ENCODE data around the gene SLC22A12.

Gene SLC22A12

DNA sequence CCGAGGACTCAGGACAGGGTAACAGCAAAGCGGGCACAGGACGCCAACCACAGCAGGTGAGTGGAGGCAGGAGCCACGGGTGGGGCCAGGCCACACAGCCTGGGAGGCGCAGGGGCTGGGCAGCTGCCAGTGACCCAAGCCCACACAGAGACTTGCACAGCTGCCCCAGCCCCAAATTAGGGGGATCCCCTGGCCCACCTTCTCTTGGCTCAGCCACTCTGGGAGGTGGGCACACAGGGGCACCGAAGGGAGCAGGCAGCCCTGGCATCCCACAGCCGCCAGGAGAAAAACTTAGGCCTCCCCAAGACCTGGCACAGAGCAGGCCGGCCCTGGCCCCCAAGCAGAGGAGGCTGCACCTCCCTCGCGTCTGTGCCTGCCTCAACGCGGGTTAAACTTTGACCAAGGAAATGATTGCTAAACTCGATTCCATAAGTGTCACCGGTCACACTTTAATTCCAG is at the start of gene SLC22A12:
SLC22A12 (plus strand) TSS at position 458 of the 459 bp plus-strand sequence. CDS start 337 bp downstream, outside the sequence.
- no peak within 1 kb of the TSS for H3K4me3 ChIP-seq (ENCODE audit: low read length)

DNA sequence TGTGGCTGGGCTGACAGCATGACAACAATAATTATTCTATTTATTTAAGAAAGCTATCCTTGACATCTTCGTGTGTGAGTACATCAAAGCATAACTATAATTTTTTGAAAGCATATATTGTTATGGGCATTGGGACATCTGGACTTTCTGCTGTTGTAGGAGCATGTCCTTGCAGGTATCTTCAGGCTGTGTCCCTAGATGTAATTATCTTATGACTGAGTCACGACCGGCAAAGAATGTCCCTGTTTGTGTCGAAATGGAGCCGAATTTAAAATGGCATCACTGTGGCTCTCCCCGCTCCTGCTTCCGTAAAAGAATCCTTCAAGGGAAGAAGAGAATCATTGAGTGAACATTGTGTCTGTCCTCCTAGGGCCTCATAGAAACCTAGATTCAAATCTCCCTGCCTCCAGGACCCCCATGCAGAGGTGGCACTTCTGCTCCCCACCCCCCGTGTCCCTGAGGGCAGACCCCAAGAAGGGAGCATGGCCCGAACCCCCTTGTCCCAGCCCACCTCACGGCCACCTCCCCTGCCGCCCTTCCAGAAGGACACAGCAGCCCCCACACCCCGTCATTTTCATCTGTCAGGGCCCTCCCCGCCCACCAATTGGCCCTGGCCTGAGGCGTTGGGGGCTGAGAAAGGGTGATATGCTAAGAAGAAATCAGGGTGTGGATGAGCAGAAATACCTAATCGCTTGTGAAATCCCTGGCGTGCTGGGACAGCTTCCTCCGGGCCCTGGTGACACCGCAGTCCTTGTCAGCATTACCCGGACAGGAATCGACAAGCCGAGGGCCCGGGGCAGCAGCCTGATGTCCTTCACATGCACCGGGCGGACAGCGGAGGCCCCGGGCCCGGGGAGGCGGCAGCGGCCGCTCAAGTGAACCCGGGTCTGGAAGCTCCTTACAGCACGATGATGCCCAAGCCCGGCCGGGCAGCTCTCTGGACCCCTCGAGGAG is 48.6 kb upstream of the SLC22A12 start:
- no peak overlapping the region for H3K4me3 ChIP-seq (ENCODE audit: low read length)
- no peak for TF ChIP-seq ZNF274 (IDR thresholded peaks at IDR 0.05; ENCODE audit: low read depth, low read length)

More for the DNA sequence above, at the start of gene SLC22A12:
- no peak for TF ChIP-seq ZNF274 (IDR thresholded peaks at IDR 0.05; ENCODE audit: low read depth, low read length)

DNA sequence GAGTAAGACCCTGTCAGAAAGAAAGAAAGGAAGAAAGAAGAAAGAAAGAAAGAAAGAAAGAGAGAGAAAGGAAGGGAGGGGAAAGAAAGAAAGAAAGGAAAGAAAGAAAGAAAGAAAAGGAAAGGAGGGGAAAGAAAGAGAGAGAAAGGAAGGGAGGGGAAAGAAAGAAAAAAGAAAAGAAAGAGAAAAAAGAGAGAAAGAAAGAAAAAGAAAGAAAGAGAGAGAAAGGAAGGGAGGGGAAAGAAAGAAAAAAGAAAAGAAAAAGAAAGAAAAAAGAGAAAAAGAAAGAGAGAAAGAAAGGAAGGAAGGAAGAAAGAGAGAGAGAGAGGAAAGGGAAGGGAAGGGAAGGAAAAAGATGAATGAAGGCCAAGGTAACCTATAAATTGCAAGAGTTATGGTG is 47.2 kb upstream of the SLC22A12 start:
- no peak overlapping the region for H3K4me3 ChIP-seq (ENCODE audit: low read length)
- TF ChIP-seq ZNF274 (IDR thresholded peaks at IDR 0.05; ENCODE audit: low read depth, low read length), result no peak

DNA sequence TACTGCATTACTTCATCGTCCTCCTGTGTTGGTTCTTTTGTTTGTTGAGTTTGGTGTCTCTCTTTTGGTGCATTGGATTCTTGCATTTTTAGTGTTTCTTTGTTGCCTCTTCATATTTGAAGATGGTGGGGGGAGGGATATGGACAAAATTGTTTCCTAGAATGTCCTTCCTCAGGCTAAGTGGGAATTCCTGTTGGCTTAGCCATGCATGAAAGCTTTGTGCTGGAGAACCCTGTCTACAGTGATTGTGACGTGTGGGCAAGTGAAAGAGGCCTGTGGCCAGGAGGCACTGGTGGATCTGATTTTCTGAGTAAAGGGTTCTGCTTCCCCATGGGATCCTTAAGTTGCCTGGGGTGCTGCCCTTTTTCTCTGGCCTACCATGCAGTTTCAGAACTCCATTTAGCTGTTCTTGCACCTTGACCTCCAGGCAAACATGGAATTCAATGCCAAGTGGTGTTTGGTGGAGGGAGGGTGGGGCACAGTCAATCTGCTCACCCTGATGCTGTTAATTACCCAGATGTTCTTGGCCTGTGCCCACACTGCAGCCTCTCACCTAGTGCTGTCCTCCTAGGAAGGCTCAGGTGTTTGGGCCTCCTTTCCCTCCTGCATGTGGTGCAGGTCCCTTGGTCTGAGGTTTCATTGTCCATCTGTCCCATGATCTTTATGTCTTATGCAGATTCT is 46.3 kb upstream of the SLC22A12 start:
- H3K4me3 ChIP-seq (ENCODE audit: low read length), result no peak overlapping the region
- no peak for TF ChIP-seq ZNF274 (IDR thresholded peaks at IDR 0.05; ENCODE audit: low read depth, low read length)

DNA sequence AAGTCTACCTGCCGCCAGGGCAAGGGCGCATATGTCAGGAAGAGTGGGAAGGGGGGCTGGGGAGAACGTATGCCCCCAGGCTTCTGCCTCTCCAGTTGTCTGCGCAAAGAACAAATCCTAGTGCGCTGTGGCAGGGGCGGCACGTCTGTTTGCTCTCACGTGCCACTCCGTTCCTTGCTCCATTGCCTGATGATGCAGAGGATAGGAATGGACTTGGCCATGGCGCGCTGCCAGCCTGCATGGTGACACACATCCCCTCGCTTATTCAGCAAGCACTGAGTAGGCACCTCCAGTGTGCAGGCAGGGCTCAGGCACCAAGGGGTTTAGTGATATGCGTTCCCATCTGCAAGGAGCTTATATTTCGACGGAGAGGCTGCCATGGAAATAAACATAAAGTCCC is 45.4 kb upstream of the SLC22A12 start:
- H3K4me3 ChIP-seq (ENCODE audit: low read length), result no peak overlapping the region
- TF ChIP-seq ZNF274 (IDR thresholded peaks at IDR 0.05; ENCODE audit: low read depth, low read length), result no peak

DNA sequence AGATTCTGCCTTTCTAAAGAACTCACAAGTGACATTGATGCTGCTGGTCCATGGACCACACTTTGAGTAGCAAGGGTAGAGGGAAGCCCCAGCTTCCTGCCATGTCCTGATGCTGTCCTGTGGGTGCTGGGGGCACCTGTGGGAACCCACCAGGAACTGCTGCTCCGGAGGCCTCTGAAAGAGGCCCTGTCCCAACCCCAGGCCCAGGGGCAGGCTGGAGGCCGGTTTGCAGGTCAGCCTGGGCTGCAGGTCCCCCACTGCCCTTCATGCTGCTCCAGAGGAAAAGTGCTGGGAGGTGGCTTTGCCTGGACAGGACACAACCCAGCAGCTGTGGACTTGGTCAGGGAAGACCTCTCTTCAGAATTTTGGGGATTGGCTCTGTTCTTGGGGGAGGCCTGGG is 44.8 kb upstream of the SLC22A12 start:
- H3K4me3 ChIP-seq (ENCODE audit: low read length), result no peak overlapping the region
- TF ChIP-seq ZNF274 (IDR thresholded peaks at IDR 0.05; ENCODE audit: low read depth, low read length), result no peak

DNA sequence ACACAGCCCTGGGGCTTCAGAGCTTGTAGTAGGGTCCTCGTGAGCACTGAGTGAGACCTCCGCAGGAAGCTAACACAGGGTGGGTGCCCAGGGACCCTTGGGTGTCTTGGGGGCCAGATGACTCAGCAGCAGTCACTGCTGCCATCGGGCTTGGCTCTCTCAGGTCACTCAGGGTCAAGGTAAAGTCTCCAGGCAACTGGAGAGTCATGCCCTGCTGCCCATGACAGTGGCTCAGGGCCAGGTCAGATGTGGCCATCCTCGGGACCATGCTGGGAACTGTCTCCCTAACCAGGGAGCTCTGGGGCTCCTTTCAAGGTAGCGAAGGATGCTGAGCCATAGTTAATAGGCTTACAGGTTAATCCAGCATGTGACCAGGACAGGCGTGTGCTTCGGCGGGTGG is 44.4 kb upstream of the SLC22A12 start:
- no peak for TF ChIP-seq ZNF274 (IDR thresholded peaks at IDR 0.05; ENCODE audit: low read depth, low read length)
- H3K4me3 ChIP-seq (ENCODE audit: low read length), result no peak overlapping the region

DNA sequence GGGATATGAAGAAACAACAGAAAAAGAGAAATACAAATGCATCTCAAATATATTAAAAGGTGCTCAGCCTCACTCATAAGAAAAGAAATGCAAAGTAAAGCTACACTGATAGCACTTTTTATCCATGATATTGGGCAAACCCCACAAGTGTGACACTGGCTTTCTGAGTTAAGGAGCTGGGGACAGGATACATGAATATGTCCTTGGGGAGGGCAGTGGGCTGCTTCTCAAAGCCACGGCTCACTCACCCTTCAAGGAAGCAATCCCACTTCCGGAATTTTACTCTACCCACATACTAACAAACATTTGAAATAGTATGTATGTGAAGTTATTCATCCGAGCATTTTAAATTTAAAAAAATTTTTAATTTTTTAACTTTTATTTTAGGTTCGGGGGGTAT is 41.1 kb upstream of the SLC22A12 start:
- TF ChIP-seq ZNF274 (IDR thresholded peaks at IDR 0.05; ENCODE audit: low read depth, low read length), result no peak
- no peak overlapping the region for H3K4me3 ChIP-seq (ENCODE audit: low read length)

DNA sequence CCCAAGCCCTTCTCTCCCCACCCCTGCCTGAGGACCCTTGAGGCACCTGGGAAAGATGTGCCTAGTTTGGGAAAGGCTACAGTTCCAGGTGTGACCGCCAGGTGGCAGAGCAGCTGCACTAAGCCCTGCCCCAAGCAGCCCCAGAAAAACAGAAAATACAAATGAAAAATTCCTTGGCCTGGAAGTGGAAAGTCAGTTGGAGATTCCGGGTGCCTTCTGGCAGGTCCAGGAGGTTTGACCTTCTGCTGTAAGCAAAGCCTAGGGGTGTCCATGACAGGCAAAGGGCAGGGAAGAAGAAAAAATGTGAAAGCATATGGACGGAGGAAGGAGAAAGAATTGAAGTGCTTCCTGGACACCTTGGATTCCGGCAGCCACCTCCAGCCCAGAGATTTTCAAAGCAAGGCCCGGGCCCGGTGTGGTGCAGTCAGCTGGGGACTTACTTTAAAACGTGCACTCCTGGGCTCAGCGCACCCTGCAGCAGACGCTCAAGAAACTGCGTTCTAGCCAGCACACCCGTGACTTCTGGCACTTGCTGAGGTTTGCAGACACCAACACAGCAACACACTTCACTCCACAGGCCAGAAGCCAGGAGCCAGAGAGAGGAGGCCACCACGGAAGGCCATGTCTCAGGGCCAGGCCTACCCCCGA is 37.3 kb upstream of the SLC22A12 start:
- TF ChIP-seq ZNF274 (IDR thresholded peaks at IDR 0.05; ENCODE audit: low read depth, low read length), result no peak
- no peak overlapping the region for H3K4me3 ChIP-seq (ENCODE audit: low read length)

DNA sequence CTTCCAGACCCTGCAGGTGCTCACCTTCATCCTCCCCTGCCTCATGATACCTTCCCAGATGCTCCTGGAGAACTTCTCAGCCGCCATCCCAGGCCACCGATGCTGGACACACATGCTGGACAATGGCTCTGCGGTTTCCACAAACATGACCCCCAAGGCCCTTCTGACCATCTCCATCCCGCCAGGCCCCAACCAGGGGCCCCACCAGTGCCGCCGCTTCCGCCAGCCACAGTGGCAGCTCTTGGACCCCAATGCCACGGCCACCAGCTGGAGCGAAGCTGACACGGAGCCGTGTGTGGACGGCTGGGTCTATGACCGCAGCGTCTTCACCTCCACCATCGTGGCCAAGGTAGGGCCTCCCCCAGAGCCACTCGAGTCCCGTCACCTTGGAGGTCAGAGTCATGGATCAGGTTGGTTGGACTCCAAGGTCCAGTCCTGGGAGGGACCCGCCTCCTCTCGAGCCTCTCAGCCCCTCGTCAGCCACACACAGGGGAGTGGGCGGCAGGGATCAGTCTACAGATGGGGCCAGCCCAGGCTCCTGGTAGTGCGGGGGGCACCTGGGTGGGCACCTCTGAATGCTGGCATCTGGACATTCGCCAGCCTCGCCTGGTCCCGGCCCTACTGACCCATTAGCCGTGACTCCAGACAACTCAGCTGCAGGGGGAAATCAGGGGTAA is 34.8 kb upstream of the SLC22A12 start:
- no peak for TF ChIP-seq ZNF274 (IDR thresholded peaks at IDR 0.05; ENCODE audit: low read depth, low read length)
- H3K4me3 ChIP-seq (ENCODE audit: low read length), result no peak overlapping the region

DNA sequence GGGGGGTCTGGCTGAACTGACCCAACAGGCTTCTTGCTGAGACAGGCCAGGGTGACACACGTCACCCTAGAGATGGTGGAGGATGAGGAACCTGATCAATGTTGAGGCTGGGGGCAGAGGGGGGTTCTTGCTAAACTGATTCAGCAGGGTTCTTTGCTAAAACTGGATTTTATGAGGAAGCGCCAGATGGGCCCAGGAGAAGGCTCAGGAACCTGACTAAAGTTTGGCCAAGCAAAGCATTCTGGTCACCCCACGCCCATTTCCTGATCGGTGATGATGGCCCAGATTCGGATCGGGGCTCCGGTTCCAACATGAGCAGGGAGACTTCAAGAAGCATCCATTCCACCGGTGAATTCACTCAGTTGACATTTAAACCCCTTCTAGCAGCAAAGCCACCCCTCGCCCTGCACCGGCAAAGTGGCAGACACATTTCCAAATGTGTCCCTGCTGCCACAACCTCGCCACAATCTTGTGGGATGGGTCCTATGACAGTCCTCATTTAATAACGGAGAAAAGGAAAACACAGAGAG is 34.2 kb upstream of the SLC22A12 start:
- H3K4me3 ChIP-seq (ENCODE audit: low read length), result no peak overlapping the region
- no peak for TF ChIP-seq ZNF274 (IDR thresholded peaks at IDR 0.05; ENCODE audit: low read depth, low read length)

DNA sequence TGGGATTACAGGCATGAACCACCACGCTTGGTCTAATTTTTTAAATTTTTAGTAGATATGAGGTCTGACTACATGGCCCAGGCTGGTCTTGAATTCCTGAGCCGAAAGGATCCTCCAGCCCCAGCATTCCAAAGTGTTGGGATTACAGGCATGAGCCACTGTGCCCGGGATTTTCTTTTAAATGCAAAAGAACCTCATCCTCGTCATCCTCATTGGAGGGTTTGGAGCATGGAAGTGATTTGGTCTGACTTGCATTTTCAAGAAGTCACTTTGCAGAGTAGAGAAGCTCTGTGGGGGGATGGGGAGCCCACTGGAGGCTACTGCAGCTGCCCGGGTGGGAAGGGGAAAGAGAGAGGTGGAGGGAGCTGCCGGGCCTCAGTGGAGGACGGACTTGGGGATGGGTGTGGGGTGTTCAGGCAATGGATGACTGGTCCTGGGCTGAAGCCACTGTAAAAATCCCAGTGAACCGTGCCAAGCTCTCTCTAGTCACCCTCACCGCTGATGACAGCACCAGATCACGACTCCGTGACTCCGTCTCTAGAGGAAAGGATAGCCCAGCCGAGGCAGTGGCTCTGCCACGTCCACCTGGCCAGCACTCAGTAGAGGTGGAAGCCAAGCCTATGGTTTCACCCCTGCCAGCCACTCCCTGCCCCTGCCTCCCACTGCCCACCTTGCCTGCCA is 32.8 kb upstream of the SLC22A12 start:
- no peak for TF ChIP-seq ZNF274 (IDR thresholded peaks at IDR 0.05; ENCODE audit: low read depth, low read length)
- H3K4me3 ChIP-seq (ENCODE audit: low read length), result no peak overlapping the region

DNA sequence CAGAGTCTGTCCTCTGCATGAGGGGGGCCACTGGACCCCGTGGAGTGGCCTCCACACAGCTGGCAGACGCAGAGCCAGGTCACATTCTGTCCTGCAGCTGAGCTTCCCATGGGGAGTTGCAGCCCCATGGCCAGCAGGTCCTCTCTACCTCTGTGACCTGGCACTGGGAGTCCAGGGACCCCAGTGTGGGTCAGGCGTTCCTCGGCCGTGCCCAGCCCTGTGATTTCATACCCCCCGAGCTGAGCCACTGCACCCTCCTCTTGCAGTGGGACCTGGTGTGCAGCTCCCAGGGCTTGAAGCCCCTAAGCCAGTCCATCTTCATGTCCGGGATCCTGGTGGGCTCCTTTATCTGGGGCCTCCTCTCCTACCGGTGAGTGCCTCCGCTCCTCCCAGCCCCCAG is 32.2 kb upstream of the SLC22A12 start:
- TF ChIP-seq ZNF274 (IDR thresholded peaks at IDR 0.05; ENCODE audit: low read depth, low read length), result no peak
- no peak overlapping the region for H3K4me3 ChIP-seq (ENCODE audit: low read length)
